ENCODE measurements around the gene SERBP1. TPM values are rescaled to one million over a fixed set of nuclear protein-coding genes. Genes with fewer than 3 reads are reported as not detected.

The SERBP1 gene
- total RNA-seq, 1 experiment from 2014 or later, result 325 TPM

- intact Hi-C loops (cut with micrococcal nuclease), result no loop called here
- ATAC-seq (no peak), DNase-seq (ENCODE audit: low read depth, low spot score) (no peak)
- TF ChIP-seq SP1 (IDR thresholded peaks at IDR 0.05; ENCODE audit: low read depth) (no peak), CEBPB (IDR thresholded peaks at IDR 0.05; ENCODE audit: low read depth) (no peak), YY1 (IDR thresholded peaks at IDR 0.05; ENCODE audit: extremely low read depth, insufficient replicate concordance, low read depth, low read length) (no peak), CTCF (IDR thresholded peaks at IDR 0.05 in 2 of 3, conservative IDR thresholded peaks at IDR 0.05 in 1 of 3; ENCODE audit: borderline replicate concordance in 1 of 3, insufficient read depth in 1 of 3, low read depth in 2 of 3, low read length in 2 of 3) (no peak), ZFX (IDR thresholded peaks at IDR 0.05) (no peak), REST (IDR thresholded peaks at IDR 0.05; ENCODE audit: low read depth) (no peak), EGR1 (IDR thresholded peaks at IDR 0.05; ENCODE audit: low read depth) (no peak), JUND (IDR thresholded peaks at IDR 0.05) (no peak), ZBTB33 (IDR thresholded peaks at IDR 0.05; ENCODE audit: extremely low read depth, insufficient replicate concordance, low read length) (no peak), POLR2A (IDR thresholded peaks at IDR 0.05; ENCODE audit: borderline replicate concordance, extremely low read depth, insufficient read depth, insufficient read length) (no peak), EZH2 (IDR thresholded peaks at IDR 0.05) (no peak), SRF (IDR thresholded peaks at IDR 0.05; ENCODE audit: low read depth) (no peak), ZNF274 (IDR thresholded peaks at IDR 0.05; ENCODE audit: low read depth, low read length) (no peak), FOSL1 (IDR thresholded peaks at IDR 0.05; ENCODE audit: low read depth) (no peak)
- no TSS peak for BruUV-seq (replicated peaks)
- no peaks in the 10 kb centered on the region for H3K9me3 ChIP-seq (ENCODE audit: control insufficient read depth in 1 of 2, insufficient read depth in 1 of 2, low read depth in 1 of 2, low read length in 2 of 2)
- no peaks in the 10 kb centered on the region; the same call in 1 of the 2 replicates for H3K9me2 ChIP-seq (ENCODE audit: insufficient read depth)
- no peak overlapping the region for H3K4me3 ChIP-seq (replicated peaks in 1 of 2; ENCODE audit: low read depth in 1 of 2, low read length in 2 of 2)
- H2AFZ ChIP-seq (ENCODE audit: low read depth, low read length, poor library complexity, severe bottlenecking), result no peak overlapping the region
- POLR2A ChIA-PET, result no interaction called here
- CTCF ChIA-PET, result no interaction called here
- no peaks in the 10 kb centered on the region for H3K36me3 ChIP-seq (ENCODE audit: control insufficient read depth in 1 of 2, insufficient read depth in 2 of 2, low read length in 2 of 2)
- no peak overlapping the region for H3K9ac ChIP-seq (ENCODE audit: low read length)
- H3K4me2 ChIP-seq (ENCODE audit: low read length), result no peak overlapping the region
- H3K27ac ChIP-seq (ENCODE audit: low read depth, low read length), result no peak overlapping the region
- H3K27me3 ChIP-seq (ENCODE audit: insufficient read depth, low read length), result no peaks in the 10 kb centered on the region
- no peaks in the 10 kb centered on the region for H4K20me1 ChIP-seq (ENCODE audit: insufficient read depth)
- no peaks in the 10 kb centered on the region for H3K79me2 ChIP-seq (ENCODE audit: insufficient read depth, low read length)
- H3K4me1 ChIP-seq (ENCODE audit: control insufficient read depth in 1 of 2, insufficient read depth in 2 of 2, low read length in 2 of 2), result peaks cover 0 to 15% of the 10 kb centered on the region in 2 experiments; a peak in 1 of 4 replicates
- RAD21 ChIA-PET (ENCODE audit: low non-redundant PET in 1 of 2, low total read pairs in 2 of 2, uncharacterized antibody in 2 of 2, unreplicated experiment in 2 of 2), result no interaction called here
Observed at GRCh38 chr1:67464746-67465145, 34.5 kb upstream of the SERBP1 start.
